NCI-H2171 (cell line): ENCODE measurements around the gene CD164L2.
"Not testable (repeated sequence)": the region's sequence is repeated elsewhere in the genome, so short reads cannot be mapped to it uniquely, and the experiment has no call there.

Experiments
- DNase-seq: peaks from one replicate; lab custom pipeline; 2025; lab: John Stamatoyannopoulos, UW

The CD164L2 gene

DNA sequence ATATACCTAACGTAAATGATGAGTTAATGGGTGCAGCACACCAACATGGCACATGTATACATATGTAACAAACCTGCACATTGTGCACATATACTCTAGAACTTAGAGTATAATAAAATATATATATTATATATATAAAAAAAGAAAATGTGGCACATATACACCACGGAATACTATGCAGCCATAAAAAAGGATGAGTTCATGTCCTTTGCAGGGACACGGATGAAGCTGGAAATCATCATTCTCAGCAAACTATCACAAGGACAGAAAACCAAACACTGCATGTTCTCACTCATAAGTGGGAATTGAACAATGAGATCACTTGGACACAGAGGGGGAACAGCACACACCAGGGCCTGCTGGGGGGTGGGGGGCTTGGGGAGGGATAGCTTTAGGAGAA lies 1.7 kb upstream of the CD164L2 start:
- not testable (repeated sequence) for DNase-seq

DNA sequence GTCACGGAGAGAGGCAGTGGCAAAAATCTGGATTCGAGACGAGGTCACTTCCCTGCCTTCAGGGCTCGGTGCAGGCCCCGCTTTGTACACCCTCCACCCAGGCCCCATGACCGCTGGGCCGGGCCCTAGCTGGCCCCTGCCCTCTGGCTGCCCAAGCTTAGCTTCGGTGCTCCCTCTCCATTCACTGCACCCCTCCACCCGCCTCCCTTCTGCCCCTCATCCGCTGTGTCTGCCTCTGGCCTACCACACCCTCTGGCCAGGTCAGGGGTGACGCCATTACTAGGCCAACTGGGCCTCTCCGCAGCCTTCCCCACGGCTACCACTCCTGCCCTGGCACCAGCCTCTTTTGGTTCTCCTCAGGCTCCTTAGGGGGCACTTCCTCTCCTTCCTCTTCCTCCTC lies 528 bp upstream of the CD164L2 start:
- DNase-seq: no peak

DNA sequence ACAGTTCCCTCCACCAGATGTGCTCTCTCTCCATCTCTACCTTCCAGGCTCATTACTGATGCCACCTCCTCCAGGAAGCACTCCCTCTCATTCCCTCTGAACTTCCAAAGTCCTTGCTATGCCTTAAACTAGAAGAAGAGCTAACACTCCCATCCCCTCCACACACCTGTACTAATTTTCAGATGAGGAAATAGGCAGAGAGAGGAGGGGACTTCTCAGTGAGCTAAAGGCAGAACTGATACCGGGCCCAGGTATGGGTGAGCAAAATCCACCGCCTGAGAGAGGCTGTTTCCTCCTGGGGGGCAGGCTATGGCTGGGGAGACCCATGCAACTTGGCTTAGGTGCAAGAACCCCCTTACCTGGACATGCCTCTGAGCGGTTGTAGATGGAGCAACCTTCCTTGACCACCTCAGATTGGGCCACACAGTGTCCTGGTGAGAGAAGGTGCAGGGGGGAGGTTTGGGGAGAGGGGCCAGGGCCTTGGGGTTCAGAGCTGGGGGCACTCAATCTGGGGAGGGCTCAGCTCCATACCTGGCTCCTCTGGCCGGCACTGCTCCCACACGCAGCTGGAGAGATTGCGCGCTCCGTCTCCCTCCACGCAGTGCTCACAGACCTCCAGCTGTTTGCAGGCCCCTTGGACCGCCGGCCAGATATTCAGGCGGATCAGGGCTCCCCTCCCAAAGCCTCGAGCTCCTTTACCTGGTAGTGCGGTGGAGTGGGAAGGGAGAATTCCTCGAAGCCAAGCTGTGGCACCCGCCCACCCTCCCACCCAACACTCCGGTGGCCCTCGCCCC lies 967 bp downstream of the CD164L2 start:
- no peak for DNase-seq

- DNase-seq: no peak
These were observed 2.1 kb downstream of the CD164L2 start for GRCh38 chr1:27380766-27381733.

- no peak for DNase-seq
These were observed 2.9 kb downstream of the CD164L2 start for GRCh38 chr1:27380224-27380623.

GRCh38 chr1:27379564-27380122 lies 3.5 kb downstream of the CD164L2 start:
- no peak for DNase-seq

DNA sequence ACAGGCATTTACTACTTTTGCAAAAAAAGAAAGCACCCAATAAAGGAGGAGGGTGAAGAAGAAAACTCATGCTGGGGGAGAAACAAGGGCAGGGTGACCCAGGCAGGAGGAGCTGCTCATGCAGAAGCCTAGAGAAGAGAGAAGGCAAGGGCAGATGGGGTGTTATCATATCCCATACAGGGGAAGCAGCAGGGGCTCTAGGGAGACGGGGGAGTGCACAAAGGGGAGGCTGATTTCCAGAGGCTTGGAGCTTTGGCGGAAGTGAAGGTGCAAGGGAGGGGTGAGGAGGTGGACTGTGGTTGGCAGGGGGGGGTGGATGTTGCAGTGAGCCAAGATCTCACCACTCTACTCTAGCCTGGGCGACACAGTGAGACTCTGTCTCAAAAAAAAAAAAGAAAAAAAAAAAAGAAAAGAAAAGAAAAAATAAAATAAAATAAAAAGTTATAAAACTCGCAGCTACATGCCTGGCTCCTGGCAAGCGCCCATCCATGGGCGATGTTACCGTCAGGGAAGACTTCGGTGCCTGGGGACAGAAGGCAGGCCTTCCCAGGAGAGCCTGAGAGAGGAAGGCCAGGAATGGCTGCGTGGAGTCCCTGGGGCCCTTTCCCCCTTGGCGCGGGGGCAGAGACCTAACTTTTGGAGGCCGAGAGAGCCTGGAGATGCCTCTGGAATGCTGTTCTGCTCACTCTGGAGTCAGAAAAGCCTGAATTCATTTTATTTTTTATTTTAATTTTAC lies 5.2 kb downstream of the CD164L2 start:
- DNase-seq: peak; percentile 59

GRCh38 chr1:27374362-27375086 lies 8.6 kb downstream of the CD164L2 start, which contains the start of gene FCN3:
FCN3 (minus strand) TSS chr1:27374824; CDS start chr1:27374818, 6 bp downstream.
- DNase-seq: no peak

- DNase-seq: no peak
These were observed 10.1 kb downstream of the CD164L2 start for GRCh38 chr1:27372808-27373690.

DNA sequence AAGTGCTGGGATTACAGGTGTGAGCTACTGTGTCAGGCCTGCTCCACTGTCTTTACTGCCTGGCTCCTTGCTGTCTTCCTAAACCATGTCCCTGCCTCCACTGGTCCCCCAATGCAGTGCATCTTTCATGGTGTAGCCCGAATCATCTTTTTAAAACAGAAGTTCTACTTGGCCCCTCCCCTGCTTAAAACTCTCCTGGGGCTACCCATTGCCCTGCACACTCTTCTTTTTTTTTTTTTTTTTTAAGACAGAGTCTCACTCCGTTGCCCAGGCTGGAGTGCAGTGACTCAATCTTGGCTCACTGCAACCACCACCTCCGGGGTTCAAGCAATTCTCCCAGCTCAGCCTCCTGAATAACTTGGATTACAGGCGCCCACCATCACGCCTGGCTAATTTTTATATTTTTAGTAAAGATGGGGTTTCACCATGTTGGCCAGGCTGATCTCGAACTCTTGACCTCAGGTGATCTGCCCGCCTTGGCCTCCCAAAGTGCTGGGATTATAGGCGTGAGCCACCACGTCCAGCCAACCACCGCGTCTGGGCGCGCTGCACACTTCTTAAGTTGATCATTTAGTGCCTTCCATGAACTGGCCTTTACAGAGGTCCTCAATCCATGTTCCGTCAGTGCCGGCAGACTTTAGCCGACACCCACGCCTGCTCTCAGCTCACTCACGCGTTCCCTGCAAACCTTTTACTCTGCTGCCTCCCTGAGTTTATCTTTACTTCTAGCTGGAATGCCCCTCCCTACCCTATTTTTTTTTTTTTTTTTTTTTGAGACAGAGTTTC lies 10.9 kb downstream of the CD164L2 start:
- DNase-seq: no peak

GRCh38 chr1:27368869-27369582 lies 14.1 kb downstream of the CD164L2 start:
- DNase-seq: no peak

GRCh38 chr1:27367160-27367650 lies 15.9 kb downstream of the CD164L2 start:
- no peak for DNase-seq

- peak; percentile 80 for DNase-seq
These were observed 16.5 kb downstream of the CD164L2 start, which contains the start of gene MAP3K6 for GRCh38 chr1:27366411-27367159. MAP3K6 (minus strand) TSS chr1:27366961; CDS start chr1:27366597, 364 bp downstream.

DNA sequence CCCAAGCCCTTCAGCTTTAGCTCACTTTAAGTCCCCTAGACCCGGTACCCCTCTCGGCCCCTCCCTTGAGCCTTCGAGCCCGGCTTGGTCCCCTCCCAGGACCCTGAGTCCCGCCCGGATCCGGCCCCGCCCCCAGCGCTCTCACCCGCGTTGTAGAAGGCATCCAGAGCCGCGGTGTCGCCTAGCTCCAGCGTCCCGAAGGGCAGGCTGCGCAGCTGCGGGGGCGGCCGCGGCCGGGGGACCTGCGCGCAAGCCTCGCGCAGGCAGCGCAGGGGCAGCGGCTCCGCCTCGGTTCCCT lies 17.1 kb downstream of the CD164L2 start:
- peak; percentile 73 for DNase-seq

GRCh38 chr1:27365372-27366112 lies 17.6 kb downstream of the CD164L2 start:
- DNase-seq: peak; percentile 64

DNA sequence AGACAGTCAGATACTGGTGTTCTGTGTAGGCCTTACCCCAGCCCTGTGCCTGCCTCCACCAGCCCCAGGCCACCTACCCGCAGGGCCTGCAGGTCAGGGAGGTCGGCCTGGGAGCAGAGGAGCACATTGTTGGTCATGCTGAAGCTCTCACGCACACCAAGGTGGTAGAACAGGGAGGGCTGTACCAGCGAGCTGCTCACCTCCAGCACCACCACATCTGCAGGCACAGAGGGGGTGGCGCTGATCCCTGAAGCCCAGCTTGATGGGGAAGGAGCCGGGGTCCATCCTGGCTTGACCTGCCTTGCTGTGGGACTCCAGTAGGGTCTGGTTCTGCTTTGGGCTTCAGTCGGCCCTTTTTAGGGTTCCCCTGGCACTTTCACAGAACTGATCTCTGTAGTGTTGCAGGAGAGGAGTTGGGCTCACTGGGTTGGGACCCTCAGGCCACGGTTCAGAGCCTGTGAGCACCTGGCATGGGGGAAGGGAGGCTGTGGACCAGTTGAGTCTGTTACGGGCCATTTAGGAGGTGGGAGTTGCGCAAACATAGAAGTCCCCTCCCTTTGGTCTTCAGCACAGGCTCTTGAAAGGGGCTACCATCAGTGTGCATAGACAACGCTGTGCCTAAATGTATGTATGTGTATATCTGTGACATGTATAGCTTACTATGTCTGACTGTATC lies 18.3 kb downstream of the CD164L2 start:
- no peak for DNase-seq
